NCI-H69 (cell line): ENCODE results near the gene NEMP2.

Source experiments
- DNase-seq: peaks from one replicate; lab custom pipeline; 2025; lab: John Stamatoyannopoulos, UW

NEMP2 gene

DNA sequence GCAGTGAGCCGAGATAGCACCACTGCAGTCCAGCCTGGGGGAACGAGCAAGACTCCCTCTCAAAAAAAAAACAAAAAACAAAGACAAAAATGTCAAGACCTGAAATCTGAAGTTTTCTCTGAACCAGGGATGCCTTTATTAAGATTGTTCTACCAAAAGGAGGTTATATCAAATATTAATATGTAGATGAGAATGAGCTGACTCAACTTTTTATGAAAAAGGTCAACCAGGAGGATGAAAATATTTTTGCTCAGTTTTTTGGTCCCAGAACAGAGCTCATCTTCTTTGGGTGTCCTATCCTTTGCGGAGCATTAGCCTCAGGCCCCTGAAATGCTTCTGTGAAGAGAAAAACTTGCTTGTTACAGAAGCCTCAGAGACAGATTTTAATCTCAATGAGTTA is 44.0 kb downstream of the NEMP2 start:
- no peak for DNase-seq

DNA sequence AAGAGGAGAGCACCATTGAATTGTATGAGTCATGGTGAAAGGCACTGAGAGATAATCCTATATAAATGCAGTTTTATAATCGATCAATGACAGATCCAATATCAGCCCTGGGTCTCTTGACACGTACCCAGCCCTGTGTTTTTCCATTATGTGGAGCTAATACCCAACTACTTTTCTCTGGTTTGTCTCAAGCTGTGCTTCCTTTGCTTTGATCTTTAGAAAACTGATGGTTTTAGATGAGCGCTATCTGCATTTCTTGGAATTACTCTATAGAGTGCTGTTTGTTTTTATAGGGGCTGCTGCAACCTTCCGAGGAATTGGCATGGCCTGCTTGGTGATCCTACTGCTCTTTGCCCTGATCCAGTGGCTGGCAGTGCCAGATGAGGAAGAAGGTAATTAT is 45.0 kb downstream of the NEMP2 start:
- DNase-seq = no peak

DNA sequence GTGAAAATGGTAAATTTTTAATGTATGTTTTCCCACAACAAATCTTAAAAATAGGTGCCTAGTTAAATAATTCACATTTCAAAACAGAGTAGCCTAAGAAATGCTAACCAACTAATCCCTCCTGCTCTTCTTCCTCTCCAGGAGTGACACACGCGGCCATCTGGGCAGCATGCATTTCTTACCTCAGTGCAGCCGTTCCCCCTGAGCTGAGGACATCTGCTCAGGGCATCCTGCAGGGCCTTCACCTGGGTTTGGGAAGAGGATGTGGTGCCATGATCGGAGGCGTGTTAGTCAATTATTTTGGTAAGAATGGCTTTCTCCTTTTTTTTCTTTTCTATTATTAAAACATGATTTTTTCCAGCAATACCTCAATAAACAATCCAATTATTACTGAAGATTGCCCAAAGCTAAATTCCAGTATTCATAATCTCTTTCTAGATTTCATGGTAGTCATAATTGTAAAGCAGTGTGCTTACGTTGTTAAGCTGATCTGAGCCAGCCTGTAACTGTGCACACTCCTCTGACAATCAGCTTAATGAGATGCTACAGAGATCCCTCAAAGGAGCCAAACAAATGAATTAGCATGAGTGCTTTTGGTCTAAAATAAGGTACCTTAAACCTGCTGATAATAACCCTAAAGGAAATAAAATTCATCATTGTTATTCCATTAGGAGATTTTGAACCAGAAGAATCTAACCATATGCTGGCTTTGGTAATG is 45.8 kb downstream of the NEMP2 start:
- DNase-seq = no peak

DNA sequence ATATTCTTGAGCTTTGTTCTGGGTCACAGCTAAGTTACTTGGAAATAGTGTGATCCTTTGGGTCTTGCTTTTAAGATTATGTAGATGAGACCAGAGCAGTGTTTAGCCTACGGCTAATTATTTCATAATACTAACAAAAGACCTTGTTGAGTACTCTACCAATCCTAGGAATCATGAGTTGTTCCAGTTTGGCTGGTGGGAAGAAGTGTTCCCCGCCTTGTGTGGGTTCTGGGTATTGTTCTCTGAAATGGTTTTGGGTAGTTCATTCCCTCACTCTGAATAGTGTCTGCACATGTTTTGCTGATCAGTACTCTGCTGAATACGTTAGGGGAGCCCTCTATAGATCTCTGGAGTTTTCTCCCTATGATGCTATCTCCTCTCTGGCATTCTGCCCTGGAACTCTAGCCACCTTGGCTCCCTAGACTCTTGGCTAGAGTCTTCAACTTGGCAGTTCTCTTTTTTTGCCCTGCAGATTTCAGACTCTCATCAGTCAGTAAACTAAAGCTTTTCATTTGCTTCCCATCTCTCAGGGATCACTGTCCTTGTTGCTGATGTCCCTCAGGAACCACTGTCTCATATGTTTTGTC is 48.4 kb downstream of the NEMP2 start:
- DNase-seq = no peak

DNA sequence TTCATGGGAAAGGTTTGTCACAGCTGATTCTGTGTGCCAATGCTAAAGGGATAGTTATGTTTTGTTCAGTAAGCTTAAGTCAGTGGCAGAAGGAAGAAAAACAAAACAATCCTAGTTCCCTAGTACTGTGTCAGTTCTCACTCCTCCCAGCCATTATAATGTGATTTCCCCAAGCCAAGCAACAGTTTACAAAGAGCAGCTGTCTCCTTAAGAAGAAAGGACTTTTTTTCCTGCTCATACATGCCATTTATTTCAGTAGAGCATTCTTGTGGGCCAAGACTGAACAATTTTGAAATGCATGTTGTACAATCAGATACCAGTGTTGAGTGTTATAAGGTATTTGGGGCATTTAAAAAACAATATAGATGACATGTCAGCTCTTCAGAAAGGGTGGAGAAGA is 52.1 kb downstream of the NEMP2 start:
- no peak for DNase-seq

DNA sequence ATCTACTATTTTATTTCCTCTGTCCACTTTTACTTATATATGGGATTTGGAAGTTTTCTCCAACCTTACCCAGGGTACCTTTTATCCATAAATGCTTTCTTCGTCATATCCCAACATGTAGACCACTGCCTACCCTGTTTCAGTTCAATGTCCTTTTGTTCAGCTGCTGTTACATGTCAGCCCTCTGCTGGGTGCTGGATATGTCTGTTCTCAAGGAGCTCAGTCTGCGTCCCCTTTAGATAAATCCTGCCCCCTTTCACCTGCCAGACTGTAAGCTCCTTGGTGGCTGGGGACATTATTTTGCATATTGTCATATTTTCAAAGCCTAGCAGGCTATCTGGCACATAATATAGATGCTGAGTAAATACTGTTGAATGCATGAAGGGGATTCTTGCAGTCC is 53.2 kb downstream of the NEMP2 start:
- DNase-seq = peak; percentile 7

DNA sequence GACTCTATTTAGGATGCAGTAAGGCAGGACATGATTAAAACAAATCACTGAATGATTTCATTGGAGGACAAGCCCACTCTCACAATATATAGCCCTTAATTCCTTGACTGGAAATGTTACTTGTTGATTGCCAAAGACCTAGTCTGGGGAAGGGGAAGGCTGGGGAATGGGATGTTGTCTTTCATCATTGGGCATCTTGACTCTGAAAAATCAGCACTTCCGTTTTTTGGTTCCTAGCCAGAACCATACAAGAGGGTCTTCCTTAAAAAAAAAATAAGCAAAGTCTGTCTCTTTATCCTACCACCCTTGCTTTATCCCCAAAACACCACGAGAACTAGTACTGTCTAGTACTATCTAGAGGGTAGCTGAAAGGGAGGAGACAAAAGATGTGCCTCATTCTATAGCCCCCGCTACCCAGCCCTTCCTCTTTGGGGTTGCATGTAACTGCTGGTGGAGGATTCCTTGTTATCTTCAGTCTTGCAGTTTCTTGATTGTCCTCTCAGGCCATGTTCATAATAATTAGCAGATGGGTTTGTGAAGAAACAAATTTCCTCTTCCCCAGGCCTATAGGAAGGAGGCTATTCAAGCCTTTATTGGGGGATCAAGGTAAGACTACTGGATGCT is 55.8 kb downstream of the NEMP2 start:
- no peak for DNase-seq

DNA sequence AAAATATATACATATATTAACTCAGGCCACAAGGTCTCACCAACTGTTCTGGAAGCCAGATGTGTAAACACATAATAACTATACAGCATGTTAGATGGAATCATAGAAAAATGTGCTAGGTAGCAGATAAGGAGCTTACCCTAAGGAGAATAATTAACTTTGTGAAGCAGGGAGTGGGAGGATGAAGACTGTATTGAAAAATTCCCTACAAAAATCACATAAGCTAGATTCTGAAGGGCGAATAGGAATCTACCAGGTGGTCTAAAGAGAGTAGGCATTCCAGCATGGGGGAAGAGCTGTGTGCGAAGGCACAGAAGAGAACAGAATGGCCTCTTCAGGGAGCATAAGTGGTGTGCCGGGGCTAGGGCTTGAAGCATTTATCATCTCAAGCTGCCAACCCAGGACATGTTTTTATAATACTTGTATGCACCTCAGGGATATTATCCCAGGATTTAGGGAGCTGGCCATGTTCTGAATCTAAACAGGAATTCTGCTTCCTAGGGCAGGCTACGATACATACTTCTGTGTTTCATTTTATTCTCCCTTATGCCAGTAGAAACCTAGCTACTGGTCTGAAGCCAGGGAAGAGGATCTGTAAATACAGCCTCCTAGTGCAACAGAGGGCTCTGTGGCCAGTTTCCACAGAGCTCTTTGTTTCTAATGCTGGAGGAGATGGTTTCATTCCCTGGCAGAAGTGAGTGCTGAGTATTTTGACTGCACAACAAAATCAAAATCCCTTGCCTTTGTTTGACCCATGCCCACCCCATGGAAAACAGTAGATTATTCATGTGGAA is 56.7 kb downstream of the NEMP2 start:
- peak; percentile 36 for DNase-seq

DNA sequence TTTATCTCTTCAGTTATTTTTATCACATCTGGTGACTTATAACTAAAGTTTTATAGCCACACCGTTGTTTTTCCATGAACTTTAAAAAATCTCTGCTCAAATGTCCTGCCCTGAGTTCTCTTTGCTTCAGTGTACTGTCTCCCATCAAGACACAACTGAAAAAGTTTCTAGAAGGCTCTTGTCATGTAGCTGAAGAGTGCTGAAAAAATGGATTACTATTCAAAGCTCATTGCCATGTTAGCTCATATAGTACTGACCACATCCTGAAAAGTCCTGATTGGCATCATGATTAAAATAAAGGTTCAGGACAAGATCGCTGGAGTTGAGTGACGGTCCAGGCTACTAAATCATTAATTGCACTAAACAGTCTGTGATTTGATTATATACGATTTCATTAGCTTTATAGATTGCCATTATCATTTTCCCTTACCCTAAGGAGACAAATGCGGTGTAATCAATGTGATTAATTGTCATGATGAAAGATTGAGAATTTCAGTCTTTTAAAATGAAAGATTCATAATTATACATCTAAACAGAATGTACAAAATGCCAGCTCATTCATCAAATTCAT is 64.2 kb downstream of the NEMP2 start:
- no peak for DNase-seq

DNA sequence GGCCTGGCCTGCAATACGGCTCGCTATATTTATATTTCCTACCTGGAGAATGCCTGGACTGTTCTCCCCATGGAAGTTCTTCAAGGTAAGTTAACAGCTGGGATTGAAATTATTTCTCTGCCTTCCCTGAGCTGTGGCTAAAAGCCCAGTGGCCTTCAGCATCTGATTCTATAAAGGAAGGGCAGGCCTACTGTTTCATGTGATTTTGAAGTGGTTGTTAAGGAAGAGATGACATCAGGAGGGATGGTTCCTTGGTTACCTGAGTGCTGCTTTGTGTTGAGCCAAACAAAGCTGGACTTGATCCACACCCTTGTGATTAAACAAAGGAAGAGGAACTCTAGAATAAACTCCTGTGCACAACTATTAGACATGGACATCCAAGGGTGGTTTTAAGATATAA is 64.8 kb downstream of the NEMP2 start:
- peak; percentile 95 for DNase-seq

DNA sequence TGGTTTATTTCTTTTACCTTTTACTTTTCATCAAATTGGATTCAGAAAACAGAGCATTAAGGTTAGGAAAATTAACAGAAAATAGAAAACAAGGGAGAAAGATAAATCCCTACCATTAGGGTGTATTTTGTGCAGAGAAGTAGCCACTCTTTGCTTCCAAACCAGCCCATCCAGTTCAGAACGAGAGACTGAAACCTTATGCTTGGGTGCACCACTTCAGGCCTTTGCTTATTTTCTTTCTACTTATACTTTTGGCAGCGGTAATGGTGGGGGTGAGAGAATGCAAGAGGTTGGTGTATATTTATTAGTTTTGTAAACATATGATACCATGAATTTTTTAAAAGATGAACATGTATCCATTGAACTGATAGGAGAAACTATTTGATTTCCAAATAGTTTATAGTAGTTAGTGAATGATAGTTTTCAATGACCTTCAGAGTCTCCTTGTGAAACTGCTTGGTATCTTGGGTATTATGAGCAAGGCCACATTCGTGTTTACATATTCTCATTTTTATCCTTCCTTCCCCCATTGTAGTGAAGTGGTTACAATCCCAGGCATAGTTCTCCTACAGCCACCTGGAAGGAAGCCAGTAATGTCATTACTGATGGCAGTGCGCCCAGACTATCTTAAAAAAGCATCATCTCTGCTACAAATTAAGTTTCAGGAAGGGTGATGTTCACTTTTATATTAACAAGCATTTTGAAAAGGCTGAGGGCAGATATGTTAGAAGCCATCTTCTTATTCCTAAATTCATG is 65.5 kb downstream of the NEMP2 start:
- DNase-seq = peak; percentile 93

DNA sequence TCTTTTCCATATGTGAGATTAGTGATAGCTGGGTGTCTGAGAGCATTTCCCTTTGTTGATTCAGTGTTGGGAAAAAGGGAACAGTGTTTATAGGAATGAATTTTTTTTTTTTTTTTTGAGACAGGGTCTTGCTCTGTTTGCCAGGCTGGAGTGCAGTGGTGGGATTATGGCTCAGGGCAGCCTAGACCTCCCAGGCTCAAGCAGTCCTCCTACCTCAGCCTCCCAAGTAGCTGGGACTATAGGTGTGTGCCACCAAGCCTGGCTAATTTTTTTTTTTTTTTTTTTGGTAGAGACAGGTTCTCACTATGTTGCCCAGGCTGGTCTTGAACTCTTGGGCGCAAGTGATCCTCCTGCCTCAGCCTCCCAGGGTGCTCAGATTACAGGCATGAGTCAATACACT is 66.2 kb downstream of the NEMP2 start:
- peak; percentile 27 for DNase-seq

DNA sequence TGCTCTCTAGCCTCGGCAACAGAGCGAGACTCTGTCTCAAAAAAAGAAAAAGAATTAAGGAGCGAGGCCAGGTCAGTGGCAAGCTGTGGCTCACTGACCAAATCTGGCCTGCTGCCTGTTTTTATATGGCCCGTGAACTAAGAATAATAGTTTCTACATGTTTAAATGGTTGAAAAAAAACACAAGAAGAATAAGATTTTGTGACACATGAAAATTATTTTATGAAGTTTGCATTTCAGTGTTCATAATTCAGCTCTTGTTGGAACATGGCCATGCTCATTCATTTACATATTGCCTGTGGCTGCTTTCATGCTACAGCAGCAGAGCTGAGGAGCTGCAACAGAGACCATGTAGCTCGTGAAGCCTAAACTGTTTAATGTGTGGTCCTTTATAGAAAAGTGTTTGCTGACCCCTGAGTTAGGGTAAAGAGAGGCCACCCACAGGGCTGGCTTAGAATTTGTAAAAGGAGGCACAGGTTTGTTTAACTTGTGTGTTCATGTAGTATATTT is 66.9 kb downstream of the NEMP2 start:
- peak; percentile 93 for DNase-seq

DNA sequence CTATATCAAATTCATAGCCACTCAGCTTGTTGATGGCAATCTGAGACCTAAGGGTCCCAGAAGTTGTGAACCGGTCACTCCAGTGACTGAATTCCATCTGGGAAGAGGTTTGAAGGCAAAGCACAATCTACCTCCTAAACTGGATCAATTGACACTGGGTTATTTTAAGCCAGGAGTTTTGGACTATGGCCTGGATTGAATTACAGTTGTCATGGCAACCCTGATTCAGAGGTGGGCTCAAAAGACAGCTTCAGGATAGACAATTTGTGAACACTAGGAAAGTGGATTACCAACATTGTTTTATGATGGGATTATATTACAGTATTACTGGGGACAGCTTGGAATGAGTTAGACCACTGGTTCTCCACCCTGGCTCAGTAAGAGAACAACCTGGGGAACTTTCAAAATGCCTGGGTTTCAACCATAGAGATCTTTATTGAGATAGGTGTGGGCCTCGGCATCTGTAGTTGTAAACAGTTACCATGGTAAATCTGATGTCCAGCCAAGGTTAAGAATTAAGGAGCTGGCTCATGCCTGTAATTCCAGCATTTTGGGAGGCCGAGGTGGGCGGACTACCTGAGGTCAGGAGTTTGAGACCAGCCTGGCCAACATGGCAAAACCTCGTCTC is 67.6 kb downstream of the NEMP2 start:
- peak; percentile 86 for DNase-seq

DNA sequence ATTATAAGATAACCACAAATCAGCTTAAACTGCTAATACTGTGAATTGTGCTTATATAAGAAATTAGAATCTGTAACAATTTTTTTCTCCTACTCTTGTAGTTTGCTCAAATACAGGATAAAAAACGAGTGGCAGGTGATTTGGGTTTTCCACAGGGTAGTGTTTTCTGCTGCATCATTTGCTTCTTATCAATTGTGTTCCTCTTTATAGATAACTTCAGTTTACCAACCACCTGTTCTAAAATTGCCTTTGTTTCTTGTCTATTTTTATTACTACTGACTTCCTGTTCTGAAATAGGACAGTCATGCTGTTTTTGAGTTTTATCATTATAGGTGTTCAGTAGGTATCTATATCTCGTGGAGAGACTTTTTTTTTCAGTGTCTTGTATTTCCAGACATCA is 69.5 kb downstream of the NEMP2 start:
- no peak for DNase-seq

DNA sequence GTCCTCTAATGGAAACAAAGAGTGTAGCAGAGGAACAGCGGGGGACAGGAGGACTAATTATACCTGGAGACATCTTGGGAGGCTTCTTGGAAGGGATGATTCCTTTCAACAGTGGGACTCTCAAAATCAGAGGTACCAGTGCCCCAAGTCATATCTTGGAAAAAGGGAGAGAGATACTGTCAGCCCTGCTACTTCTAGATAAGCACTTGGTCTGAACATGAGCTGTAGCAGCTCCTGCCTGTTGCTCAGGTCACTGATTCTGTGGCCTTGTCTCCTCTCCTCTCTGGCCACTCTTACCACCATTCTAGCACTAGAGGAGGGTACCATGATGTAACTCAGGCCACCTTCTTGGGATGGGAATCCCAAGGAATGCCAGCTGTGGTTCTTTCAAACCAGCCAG is 71.9 kb downstream of the NEMP2 start:
- no peak for DNase-seq

DNA sequence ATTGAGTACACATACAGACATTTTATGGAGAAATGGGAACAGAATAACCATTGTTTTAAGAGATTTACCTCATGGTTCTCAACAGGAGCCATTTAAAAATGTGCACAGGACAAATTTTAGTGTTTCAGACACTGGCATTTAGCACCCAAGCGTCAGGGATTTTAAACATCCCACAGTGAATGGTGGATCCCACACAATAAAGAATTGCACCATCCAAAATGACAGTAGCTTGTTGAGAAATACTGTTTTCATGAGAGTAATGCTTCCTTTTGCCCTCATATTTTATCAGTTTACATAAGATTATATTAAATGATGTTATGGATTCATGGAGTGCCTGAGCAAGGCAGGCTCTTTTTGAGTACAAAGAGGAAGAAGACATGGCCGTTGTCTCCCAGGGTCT is 72.3 kb downstream of the NEMP2 start:
- DNase-seq = no peak

DNA sequence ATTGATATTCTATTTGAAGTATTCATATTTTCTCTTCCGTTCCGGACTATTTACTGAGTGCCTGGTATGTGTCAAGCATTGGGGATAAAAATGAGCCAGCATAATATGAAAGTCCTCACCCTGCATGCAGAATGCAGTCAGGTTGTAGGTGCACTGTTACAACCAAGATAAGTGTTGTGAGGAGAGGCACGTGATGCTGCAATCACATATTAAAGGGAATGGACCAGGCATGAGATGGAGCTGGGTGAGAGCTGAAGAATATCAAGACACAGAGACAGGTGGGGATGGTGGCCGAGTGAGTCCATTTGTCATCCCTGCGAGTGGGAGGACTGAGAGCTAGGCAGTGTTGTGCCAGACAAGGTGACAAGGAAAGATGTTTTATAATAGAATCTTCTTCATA is 74.0 kb downstream of the NEMP2 start:
- DNase-seq = no peak

DNA sequence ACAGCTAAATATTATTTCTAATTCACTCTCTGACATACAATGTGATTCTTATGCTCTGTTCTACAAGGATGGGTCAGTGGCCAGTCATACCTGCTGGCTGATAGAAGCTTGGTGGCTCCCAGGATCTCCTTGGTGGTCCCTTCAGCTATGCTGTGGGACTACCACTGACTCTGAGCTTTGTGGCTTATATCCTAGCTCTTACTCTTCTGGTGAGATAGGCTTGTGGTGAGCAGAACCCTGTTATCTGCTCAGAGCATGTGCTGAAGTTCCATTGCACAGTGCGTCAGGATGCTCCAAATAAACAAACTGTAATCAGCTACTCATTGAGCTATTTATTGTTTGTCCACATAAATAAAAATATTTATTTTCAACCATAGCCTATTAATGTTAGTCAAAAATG is 74.6 kb downstream of the NEMP2 start:
- no peak for DNase-seq

DNA sequence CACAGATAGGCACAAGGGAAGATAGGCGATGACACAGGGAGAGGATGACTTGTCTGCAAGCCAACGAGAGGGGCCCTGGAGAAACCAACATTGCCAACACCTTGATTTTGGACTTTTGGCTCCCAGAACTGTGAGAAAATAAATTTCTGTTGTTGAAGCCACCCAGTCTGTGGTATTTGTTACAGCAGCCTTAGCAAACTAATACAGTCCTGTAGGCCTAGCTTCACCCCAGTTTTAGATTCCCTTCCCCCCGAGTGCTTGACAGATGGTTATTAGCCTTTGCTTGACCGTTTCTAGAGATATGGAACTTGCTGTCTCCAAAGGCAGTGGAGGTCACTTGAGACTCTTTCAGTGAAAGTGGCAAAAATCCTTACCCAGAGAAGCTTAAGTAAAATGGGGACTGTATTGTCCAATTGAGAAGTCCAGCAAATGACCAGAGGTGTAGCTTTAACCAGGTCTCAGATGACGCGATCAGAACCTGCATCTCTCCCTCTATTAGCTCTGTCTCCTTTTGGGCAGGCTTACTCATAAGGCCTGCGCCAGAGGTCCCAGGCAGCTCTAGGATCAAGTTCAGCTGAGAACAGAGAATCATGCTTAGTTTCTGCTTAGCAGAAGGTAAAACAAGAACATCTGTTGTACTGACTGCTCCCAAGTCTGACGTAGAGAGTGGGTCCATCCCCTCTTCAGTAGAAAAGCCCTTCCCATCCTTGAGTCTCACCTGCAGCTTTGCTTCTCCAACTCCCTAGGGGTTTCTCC is 76.0 kb downstream of the NEMP2 start:
- DNase-seq = peak; percentile 17
